Measurements from ENCODE around the gene NAIP.
"Not testable (repeated sequence)": the region's sequence is repeated elsewhere in the genome, so short reads cannot be mapped to it uniquely, and the experiment has no call there.

DNA sequence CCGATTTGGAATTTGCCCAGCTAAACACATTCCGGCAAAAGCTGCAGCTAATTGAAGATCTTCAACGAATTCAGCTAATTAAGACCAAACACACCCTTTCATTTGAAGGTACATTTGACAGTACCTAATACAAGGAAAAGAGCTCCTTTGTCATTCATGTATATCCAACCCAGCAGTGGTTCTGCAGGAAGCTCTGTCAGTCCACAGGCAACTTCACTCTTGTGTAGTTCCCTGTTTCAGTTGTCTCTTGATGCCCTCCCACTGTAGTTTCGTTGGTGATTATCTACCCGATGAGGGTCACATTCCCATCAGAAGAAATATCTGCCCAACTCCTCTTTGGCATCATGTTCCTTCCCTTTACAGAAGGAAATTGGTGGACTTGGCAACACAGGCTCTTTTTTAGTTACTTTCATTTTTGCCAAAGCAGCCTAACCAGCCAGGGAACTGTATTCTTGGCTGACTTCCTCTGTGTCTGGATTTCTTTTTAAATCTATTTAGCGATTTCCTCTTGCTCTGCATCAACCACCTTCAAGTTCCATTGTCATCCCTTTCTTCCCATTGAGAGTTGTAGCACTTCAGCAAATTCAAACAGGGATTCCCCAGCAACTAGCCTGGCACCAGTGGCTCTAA is 6.6 kb downstream of the NAIP start:
- not testable (repeated sequence) for TF ChIP-seq CEBPB (IDR thresholded peaks at IDR 0.05; ENCODE audit: low read depth, low read length); POLR2A (IDR thresholded peaks at IDR 0.05; ENCODE audit: low read depth, low read length); MAZ (IDR thresholded peaks at IDR 0.05; ENCODE audit: borderline replicate concordance, low read depth, low read length); MAFK (IDR thresholded peaks at IDR 0.05; ENCODE audit: low read depth, low read length); RAD21 (IDR thresholded peaks at IDR 0.05; ENCODE audit: low read length); NFE2L2 (IDR thresholded peaks at IDR 0.05; ENCODE audit: low read depth, low read length); RFX5 (IDR thresholded peaks at IDR 0.05; ENCODE audit: low read depth, low read length); CHD1 (IDR thresholded peaks at IDR 0.05; ENCODE audit: low read depth, low read length); FOS (IDR thresholded peaks at IDR 0.05; ENCODE audit: low read depth, low read length); SMC3 (IDR thresholded peaks at IDR 0.05; ENCODE audit: low read depth, low read length); MXI1 (IDR thresholded peaks at IDR 0.05; ENCODE audit: borderline replicate concordance, low read depth, low read length)
- TF ChIP-seq, protein P1, sequence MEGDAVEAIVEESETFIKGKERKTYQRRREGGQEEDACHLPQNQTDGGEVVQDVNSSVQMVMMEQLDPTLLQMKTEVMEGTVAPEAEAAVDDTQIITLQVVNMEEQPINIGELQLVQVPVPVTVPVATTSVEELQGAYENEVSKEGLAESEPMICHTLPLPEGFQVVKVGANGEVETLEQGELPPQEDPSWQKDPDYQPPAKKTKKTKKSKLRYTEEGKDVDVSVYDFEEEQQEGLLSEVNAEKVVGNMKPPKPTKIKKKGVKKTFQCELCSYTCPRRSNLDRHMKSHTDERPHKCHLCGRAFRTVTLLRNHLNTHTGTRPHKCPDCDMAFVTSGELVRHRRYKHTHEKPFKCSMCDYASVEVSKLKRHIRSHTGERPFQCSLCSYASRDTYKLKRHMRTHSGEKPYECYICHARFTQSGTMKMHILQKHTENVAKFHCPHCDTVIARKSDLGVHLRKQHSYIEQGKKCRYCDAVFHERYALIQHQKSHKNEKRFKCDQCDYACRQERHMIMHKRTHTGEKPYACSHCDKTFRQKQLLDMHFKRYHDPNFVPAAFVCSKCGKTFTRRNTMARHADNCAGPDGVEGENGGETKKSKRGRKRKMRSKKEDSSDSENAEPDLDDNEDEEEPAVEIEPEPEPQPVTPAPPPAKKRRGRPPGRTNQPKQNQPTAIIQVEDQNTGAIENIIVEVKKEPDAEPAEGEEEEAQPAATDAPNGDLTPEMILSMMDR (conservative IDR thresholded peaks at IDR 0.05; ENCODE audit: low read depth, low read length) = not testable (repeated sequence)
- TF ChIP-seq, protein P2, sequence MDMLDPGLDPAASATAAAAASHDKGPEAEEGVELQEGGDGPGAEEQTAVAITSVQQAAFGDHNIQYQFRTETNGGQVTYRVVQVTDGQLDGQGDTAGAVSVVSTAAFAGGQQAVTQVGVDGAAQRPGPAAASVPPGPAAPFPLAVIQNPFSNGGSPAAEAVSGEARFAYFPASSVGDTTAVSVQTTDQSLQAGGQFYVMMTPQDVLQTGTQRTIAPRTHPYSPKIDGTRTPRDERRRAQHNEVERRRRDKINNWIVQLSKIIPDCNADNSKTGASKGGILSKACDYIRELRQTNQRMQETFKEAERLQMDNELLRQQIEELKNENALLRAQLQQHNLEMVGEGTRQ (IDR thresholded peaks at IDR 0.05; ENCODE audit: low read depth, low read length) = not testable (repeated sequence)

Measured in IMR-90 (cell line).